GM19193 (cell line): ENCODE measurements around the gene DLK1.

ENCODE experiments used
- POLR2A ChIP-seq: IDR thresholded peaks from 4 replicates; pipeline ENCODE4 v1.6.1; 2011; ENCODE audit not compliant: insufficient read depth, insufficient read length; ENCODE audit errors: extremely low read depth

The DLK1 gene

GRCh38 chr14:100767003-100767787 lies 40.5 kb downstream of the DLK1 start:
- TF ChIP-seq POLR2A: no peak

- no peak for TF ChIP-seq POLR2A
Measured at GRCh38 chr14:100767788-100768536, 41.3 kb downstream of the DLK1 start.

- no peak for TF ChIP-seq POLR2A
Measured at GRCh38 chr14:100769035-100769939, 42.6 kb downstream of the DLK1 start.

DNA sequence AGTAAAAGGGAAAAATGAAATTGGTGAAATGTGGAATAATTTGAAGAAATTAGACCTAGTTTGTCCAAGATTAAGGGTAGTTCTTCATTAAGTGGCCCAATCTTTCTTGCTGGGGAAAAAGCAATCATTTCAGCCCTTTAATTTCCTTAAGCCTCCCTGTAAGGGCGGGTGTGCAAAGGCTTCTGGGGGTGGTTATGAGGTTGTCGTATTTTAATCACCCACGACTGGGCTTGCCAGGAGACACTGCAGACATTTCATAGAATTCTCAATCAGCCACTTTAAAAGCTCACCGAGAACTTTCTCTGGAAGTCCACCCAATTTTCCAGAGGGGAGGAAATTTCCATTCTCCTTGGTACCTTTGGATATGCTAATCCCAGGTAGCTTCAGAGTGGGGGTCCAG lies 43.4 kb downstream of the DLK1 start:
- TF ChIP-seq POLR2A: no peak

DNA sequence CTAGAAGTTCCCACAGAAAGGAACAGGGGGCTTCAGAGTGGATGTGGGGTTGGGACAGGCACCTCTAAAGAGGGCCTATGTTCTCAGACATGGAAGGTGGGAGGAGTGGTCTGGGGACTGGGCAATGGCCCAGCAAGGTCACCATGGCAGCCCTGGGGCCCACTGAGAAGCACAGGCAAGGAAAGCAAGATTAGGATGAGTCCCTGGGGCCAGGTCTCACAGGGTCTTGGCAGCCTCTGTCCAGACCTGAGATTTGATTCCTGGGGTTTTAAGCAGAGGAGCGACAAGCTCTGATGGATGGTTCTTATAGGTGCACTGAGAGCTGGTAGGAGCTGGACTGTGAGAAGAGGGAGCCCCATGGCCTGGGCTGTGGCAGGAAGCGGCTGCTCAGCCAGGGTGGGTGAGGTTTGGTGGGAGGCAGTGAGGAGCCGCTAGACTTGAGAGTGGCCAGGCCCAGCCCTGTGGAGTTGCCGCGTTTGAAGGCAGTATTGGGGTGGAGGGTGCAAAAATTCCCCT lies 44.0 kb downstream of the DLK1 start:
- TF ChIP-seq POLR2A: no peak

GRCh38 chr14:100771121-100771800 lies 44.6 kb downstream of the DLK1 start:
- no peak for TF ChIP-seq POLR2A

DNA sequence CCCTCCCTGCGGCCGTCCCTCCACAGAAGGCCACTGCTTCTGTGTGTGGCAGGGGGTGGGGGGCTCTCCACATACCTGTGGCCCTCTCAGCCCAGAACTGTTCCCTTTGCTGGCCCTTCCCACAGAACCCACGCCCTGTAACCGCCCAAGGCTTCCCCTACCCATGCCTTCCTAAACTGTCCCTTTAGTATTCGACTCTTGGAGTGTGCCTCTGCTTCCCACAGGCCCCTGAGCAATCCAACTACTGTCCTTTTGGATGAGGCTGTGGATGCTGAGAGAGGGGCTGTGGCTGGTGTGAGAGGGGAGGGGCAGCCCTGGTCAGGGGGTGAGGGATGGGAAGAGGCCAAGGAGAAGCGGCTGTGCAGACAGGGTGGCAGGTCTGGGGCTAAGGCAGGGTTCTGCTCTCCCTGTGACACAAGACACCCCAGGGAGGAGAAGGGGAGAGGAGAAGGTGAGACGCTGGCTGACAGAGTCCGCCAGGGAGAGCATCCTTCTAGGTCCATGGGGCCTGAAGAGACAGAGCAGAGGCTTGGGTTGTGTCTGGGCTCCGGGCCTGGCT lies 46.0 kb downstream of the DLK1 start:
- TF ChIP-seq POLR2A: no peak

- no peak for TF ChIP-seq POLR2A
Measured at GRCh38 chr14:100773331-100774163, 46.9 kb downstream of the DLK1 start.

- TF ChIP-seq POLR2A: no peak
Measured at GRCh38 chr14:100774164-100774537, 47.5 kb downstream of the DLK1 start.

- TF ChIP-seq POLR2A: no peak
Measured at GRCh38 chr14:100775351-100775830, 48.7 kb downstream of the DLK1 start.

DNA sequence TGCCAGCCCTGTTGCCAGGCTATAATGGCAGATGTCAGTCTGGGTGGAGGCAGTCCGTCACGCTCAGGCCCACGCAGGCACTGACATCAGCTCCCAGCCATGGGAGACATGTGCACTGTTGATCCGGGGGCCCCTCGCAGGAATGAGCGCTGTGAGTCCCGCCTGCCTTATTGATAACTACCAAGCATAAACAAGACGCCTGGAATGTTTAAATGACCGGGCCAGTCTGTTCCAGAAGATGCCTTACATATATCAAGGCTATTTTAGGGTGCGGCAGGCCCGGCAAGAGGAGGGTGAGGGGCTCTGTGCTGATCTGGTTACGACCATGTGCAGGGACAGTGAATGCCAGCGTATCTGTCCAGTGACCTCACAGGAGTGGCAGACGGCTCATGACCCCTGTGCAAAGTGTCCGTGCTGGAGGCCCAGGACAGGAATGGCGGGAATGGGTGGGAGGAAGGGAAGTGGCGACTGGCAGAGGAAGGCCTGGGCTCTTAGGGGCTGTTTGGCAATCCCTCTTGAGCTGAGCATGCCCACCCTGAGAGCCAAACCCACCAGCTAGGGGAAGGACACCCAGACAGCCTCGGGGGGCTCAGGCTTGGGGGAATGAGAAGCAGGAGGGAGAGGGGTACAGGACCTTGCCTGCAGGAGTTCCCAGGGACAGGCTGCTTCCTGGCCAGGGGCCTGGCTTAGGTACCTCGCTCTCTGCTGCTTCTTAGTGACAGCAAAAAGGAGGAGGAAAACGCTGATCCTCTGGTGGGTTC lies 49.3 kb downstream of the DLK1 start:
- TF ChIP-seq POLR2A: no peak

- TF ChIP-seq POLR2A: no peak
Measured at GRCh38 chr14:100776681-100777365, 50.1 kb downstream of the DLK1 start.
